ENCODE data around the gene MAP7D2. TPM values are rescaled to one million over a fixed set of nuclear protein-coding genes. Genes with fewer than 3 reads are reported as not detected.

Gene MAP7D2
- total and polyA plus RNA-seq, 9 of the 15 experiments (the other 6 are each of a cell fraction or from before 2014, with no cell fraction given) = 0.01 to 0.04 (median 0.03) TPM; not detected in 4

GRCh38 chrX:19990556-19991349 lies 126.0 kb downstream of the MAP7D2 start, which contains the start of gene BCLAF3 (continued):
- TF ChIP-seq ZNF263 (CRISPR knock-in tag; IDR thresholded peaks at IDR 0.05; ENCODE audit: borderline replicate concordance) (no peak), ILF3 (IDR thresholded peaks at IDR 0.05; ENCODE audit: borderline replicate concordance) (no peak), RBFOX2 (IDR thresholded peaks at IDR 0.05; ENCODE audit: low read depth, low read length) (peak; percentile 44; the same call in 1 of the 2 replicates), ZNF639 (CRISPR knock-in tag; conservative IDR thresholded peaks at IDR 0.05 in 1 of 2, IDR thresholded peaks at IDR 0.05 in 1 of 2) (peak in 1 of 2 experiments; percentile 56; a peak in 1 of 4 replicates), RCOR1 (IDR thresholded peaks at IDR 0.05; ENCODE audit: borderline replicate concordance in 1 of 2, low read depth in 2 of 2, low read length in 2 of 2) (peak in 1 of 2 experiments; percentile 33; a peak in 1 of 4 replicates), KDM2B (CRISPR knock-in tag; IDR thresholded peaks at IDR 0.05) (no peak), SMARCC2 (IDR thresholded peaks at IDR 0.05; ENCODE audit: low read depth) (no peak), SMC3 (conservative IDR thresholded peaks at IDR 0.05; ENCODE audit: insufficient read depth, low read depth, low read length) (peak; percentile 64), AFF4 (CRISPR knock-in tag; IDR thresholded peaks at IDR 0.05) (no peak), HDAC1 (IDR thresholded peaks at IDR 0.05) (no peak), FOXP1 (CRISPR knock-in tag; IDR thresholded peaks at IDR 0.05) (no peak), ZNF324 (CRISPR knock-in tag; IDR thresholded peaks at IDR 0.05) (no peak), ZNF354B (CRISPR knock-in tag; IDR thresholded peaks at IDR 0.05) (no peak)
- TF ChIP-seq, protein P1, sequence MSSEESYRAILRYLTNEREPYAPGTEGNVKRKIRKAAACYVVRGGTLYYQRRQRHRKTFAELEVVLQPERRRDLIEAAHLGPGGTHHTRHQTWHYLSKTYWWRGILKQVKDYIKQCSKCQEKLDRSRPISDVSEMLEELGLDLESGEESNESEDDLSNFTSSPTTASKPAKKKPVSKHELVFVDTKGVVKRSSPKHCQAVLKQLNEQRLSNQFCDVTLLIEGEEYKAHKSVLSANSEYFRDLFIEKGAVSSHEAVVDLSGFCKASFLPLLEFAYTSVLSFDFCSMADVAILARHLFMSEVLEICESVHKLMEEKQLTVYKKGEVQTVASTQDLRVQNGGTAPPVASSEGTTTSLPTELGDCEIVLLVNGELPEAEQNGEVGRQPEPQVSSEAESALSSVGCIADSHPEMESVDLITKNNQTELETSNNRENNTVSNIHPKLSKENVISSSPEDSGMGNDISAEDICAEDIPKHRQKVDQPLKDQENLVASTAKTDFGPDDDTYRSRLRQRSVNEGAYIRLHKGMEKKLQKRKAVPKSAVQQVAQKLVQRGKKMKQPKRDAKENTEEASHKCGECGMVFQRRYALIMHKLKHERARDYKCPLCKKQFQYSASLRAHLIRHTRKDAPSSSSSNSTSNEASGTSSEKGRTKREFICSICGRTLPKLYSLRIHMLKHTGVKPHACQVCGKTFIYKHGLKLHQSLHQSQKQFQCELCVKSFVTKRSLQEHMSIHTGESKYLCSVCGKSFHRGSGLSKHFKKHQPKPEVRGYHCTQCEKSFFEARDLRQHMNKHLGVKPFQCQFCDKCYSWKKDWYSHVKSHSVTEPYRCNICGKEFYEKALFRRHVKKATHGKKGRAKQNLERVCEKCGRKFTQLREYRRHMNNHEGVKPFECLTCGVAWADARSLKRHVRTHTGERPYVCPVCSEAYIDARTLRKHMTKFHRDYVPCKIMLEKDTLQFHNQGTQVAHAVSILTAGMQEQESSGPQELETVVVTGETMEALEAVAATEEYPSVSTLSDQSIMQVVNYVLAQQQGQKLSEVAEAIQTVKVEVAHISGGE (CRISPR knock-in tag; IDR thresholded peaks at IDR 0.05) = peak in 1 of 3 experiments; percentile 45; a peak in 2 of 6 replicates
- TF ChIP-seq, protein P2, sequence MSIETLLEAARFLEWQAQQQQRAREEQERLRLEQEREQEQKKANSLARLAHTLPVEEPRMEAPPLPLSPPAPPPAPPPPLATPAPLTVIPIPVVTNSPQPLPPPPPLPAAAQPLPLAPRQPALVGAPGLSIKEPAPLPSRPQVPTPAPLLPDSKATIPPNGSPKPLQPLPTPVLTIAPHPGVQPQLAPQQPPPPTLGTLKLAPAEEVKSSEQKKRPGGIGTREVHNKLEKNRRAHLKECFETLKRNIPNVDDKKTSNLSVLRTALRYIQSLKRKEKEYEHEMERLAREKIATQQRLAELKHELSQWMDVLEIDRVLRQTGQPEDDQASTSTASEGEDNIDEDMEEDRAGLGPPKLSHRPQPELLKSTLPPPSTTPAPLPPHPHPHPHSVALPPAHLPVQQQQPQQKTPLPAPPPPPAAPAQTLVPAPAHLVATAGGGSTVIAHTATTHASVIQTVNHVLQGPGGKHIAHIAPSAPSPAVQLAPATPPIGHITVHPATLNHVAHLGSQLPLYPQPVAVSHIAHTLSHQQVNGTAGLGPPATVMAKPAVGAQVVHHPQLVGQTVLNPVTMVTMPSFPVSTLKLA (conservative IDR thresholded peaks at IDR 0.05) = 0 out of 4 replicates have a peak, but pooled peaks of 1 of the 2 experiments have one; percentile 6
